ENCODE results near the gene IFNA8.
"Not testable (repeated sequence)": the region's sequence is repeated elsewhere in the genome, so short reads cannot be mapped to it uniquely, and the experiment has no call there.

Gene IFNA8

GRCh38 chr9:21429191-21429590 lies 20.3 kb downstream of the IFNA8 start:
- DNase-seq, result no peak

- peak; percentile 61 for DNase-seq
These were observed 23.9 kb downstream of the IFNA8 start for GRCh38 chr9:21432672-21433425.

- peak; percentile 47 for DNase-seq
These were observed 25.5 kb downstream of the IFNA8 start for GRCh38 chr9:21434202-21435014.

GRCh38 chr9:21435015-21435383 lies 26.1 kb downstream of the IFNA8 start:
- not testable (repeated sequence) for DNase-seq

GRCh38 chr9:21440139-21440538 lies 31.2 kb downstream of the IFNA8 start, which contains the start of gene IFNA1:
IFNA1 (plus strand) TSS chr9:21440439; CDS start chr9:21440508, 69 bp downstream.
- peak; percentile 29 for DNase-seq

- DNase-seq, result peak; percentile 96
These were observed 35.1 kb downstream of the IFNA8 start for GRCh38 chr9:21443849-21444625.

GRCh38 chr9:21449312-21449711 lies 40.4 kb downstream of the IFNA8 start:
- DNase-seq, result not testable (repeated sequence)

GRCh38 chr9:21450733-21451394 lies 41.9 kb downstream of the IFNA8 start:
- DNase-seq, result no peak

- no peak for DNase-seq
These were observed 43.8 kb downstream of the IFNA8 start for GRCh38 chr9:21452681-21453080.

- no peak for DNase-seq
These were observed 45.2 kb downstream of the IFNA8 start for GRCh38 chr9:21454149-21454548.

- peak; percentile 40 for DNase-seq
These were observed 46.4 kb downstream of the IFNA8 start for GRCh38 chr9:21455320-21455719.

Data from MV-4-11 (cell line).